Endodermal cell (in vitro differentiated cells): ENCODE results near the gene CLIP1. TPM values are rescaled to one million over a fixed set of nuclear protein-coding genes. Genes with fewer than 3 reads are reported as not detected.
"Not testable (repeated sequence)": the region's sequence is repeated elsewhere in the genome, so short reads cannot be mapped to it uniquely, and the experiment has no call there.

Experiments used
- DNase-seq: peaks from one replicate; pipeline ENCODE4 v3.0.0-alpha.2; 2017
- H3K27ac ChIP-seq: 2 replicates; pipeline ENCODE4 v1.5.1; 2013; ENCODE audit warnings: mild to moderate bottlenecking, low read depth, low read length, moderate library complexity
- H3K27me3 ChIP-seq: 2 replicates; pipeline ENCODE4 v1.6.1; 2013; ENCODE audit warnings: mild to moderate bottlenecking, low read length, moderate library complexity; ENCODE audit not compliant: insufficient read depth, control insufficient read depth, poor library complexity, severe bottlenecking
- H3K36me3 ChIP-seq: 2 replicates; pipeline ENCODE4 v1.7.0; 2013; ENCODE audit warnings: mild to moderate bottlenecking, low read length, moderate library complexity; ENCODE audit not compliant: control insufficient read depth, insufficient read depth
- H3K4me1 ChIP-seq: one replicate; pipeline ENCODE4 v1.7.0; 2013; ENCODE audit warnings: low read length; ENCODE audit not compliant: control insufficient read depth, insufficient read depth
- H3K4me3 ChIP-seq: 2 replicates; pipeline ENCODE4 v1.5.1; 2013; ENCODE audit warnings: mild to moderate bottlenecking, low read length, moderate library complexity
- H3K9ac ChIP-seq: 2 replicates; pipeline ENCODE4 v1.6.1; 2013; ENCODE audit warnings: mild to moderate bottlenecking, low read length, moderate library complexity; ENCODE audit not compliant: poor library complexity, severe bottlenecking; ENCODE audit errors: extremely low read depth
- H3K9me3 ChIP-seq: 2 replicates; pipeline ENCODE4 v1.6.1; 2013; ENCODE audit warnings: mild to moderate bottlenecking, low read length, moderate library complexity; ENCODE audit not compliant: control insufficient read depth
- H3K27ac Mint-ChIP-seq: 2 replicates; pipeline ENCODE4 v1.8.0; 2020; ENCODE audit warnings: mixed read lengths
- H3K27me3 Mint-ChIP-seq: 2 replicates; pipeline ENCODE4 v1.8.0; 2021; ENCODE audit warnings: mild to moderate bottlenecking, mixed read lengths; ENCODE audit not compliant: insufficient read depth
- H3K36me3 Mint-ChIP-seq: 2 replicates; pipeline ENCODE4 v1.8.0; 2020; ENCODE audit warnings: low read depth, mixed read lengths
- H3K4me1 Mint-ChIP-seq: 2 replicates; pipeline ENCODE4 v1.8.0; 2020; ENCODE audit warnings: mixed read lengths
- H3K4me3 Mint-ChIP-seq: 2 replicates; pipeline ENCODE4 v1.8.0; 2020; ENCODE audit warnings: mild to moderate bottlenecking, moderate library complexity, mixed read lengths
- H3K9me3 Mint-ChIP-seq: 2 replicates; pipeline ENCODE4 v1.8.0; 2020; ENCODE audit warnings: mild to moderate bottlenecking, mixed read lengths
- WGBS, 2 experiments: methylation state at CpG; one replicate each; pipeline versions ENCODE4 v1.1.5 to v1.1.7; 2013; ENCODE audit warnings: missing lambda C conversion rate in 2 of 2, mixed read lengths in 1 of 2; ENCODE audit not compliant: insufficient coverage in 1 of 2, insufficient read length in 1 of 2; 5-methylcytosine and 5-hydroxymethylcytosine counted together
- total RNA-seq, 2 donors: library from RNA; stranded (reverse); fragmentation: NEBNext Ultra II Directional in 1 of 2; extraction: Animal tissue kit (Norgen Biotek cat#: 25700) in 1 of 2; gene quantifications; 2 replicates in 1 of 2; 3 replicates in 1 of 2; pipeline ENCODE4 v1.2.1, GENCODE V29; 2021
- TF ChIP-seq, protein P1 (sequence below): fragments of 200-600 bp; sonication (generic); conservative IDR thresholded peaks from 2 replicates; pipeline ENCODE4 v1.5.0; 2021; ENCODE audit warnings: antibody characterized with exemption, mild to moderate bottlenecking

Gene CLIP1
- total RNA-seq, 2 donors from 2014 or later: 56.5 to 65.1 TPM

DNA sequence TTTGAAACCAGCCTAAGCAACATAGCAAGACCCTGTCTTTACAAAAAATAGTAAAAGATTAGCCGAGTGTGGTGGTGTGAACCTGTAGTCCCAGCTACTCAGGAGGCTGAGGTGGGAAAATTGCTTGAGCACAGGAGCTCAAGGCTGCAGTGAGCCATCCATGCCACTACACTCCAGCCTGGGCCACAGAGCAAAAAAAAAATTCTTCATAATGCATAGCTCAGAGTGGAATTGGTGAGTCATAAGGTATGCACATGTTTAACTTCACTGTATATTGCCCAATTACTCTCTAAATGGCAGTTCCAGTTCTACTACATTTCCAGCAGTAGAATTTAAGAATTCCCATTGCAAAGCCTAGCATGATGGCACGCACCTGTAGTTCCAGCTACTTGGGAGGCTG, 26.8 kb upstream of the CLIP1 start:
- WGBS, 2 experiments: 88 to 94% methylated on average over 1 to 2 of the region's 2 CpGs
- TF ChIP-seq, protein P1, sequence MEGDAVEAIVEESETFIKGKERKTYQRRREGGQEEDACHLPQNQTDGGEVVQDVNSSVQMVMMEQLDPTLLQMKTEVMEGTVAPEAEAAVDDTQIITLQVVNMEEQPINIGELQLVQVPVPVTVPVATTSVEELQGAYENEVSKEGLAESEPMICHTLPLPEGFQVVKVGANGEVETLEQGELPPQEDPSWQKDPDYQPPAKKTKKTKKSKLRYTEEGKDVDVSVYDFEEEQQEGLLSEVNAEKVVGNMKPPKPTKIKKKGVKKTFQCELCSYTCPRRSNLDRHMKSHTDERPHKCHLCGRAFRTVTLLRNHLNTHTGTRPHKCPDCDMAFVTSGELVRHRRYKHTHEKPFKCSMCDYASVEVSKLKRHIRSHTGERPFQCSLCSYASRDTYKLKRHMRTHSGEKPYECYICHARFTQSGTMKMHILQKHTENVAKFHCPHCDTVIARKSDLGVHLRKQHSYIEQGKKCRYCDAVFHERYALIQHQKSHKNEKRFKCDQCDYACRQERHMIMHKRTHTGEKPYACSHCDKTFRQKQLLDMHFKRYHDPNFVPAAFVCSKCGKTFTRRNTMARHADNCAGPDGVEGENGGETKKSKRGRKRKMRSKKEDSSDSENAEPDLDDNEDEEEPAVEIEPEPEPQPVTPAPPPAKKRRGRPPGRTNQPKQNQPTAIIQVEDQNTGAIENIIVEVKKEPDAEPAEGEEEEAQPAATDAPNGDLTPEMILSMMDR: no peak
- H3K27ac ChIP-seq: no peak overlapping the region
- DNase-seq: no peak
- H3K36me3 Mint-ChIP-seq: no peaks in the 10 kb centered on the region
- no peaks in the 10 kb centered on the region for H3K9me3 Mint-ChIP-seq
- no peak overlapping the region for H3K9ac ChIP-seq
- H3K27me3 Mint-ChIP-seq: no peaks in the 10 kb centered on the region
- H3K27me3 ChIP-seq: no peaks in the 10 kb centered on the region
- H3K4me3 ChIP-seq: no peak overlapping the region
- H3K4me3 Mint-ChIP-seq: no peak overlapping the region
- H3K4me1 ChIP-seq: no peaks in the 10 kb centered on the region
- H3K36me3 ChIP-seq: no peaks in the 10 kb centered on the region
- no peak overlapping the region for H3K27ac Mint-ChIP-seq
- H3K9me3 ChIP-seq: no peaks in the 10 kb centered on the region
- H3K4me1 Mint-ChIP-seq: peaks cover 5% of the 10 kb centered on the region

DNA sequence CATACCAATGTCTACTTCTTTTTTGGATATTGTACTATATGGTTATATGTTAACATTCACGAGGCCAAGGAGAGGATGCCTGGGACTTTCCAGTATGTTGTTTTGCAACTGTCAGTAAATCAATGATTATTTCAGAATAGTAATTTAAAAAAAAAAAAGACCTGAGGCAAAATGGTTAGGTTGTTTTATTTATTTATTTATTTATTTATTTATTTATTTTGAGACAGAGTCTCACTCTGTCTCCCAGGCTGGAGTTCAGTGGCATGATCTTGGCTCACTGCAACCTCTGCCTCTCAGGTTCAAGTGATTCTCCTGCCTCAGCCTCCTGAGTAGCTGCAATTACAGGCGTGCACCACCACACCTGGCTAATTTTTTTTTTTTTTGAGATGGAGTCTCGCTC, 25.4 kb upstream of the CLIP1 start:
- H3K36me3 ChIP-seq, H3K9me3 Mint-ChIP-seq, H3K9ac ChIP-seq, DNase-seq, H3K9me3 ChIP-seq, H3K27ac Mint-ChIP-seq, H3K4me1 Mint-ChIP-seq, H3K27me3 ChIP-seq, H3K36me3 Mint-ChIP-seq, H3K27ac ChIP-seq, H3K4me1 ChIP-seq, H3K4me3 ChIP-seq, H3K4me3 Mint-ChIP-seq, H3K27me3 Mint-ChIP-seq: not testable (repeated sequence)
- WGBS, 2 experiments: 93% methylated on average over 3 of the region's 3 CpGs; no CpG with 5 or more reads in 1 of the 2 experiments

DNA sequence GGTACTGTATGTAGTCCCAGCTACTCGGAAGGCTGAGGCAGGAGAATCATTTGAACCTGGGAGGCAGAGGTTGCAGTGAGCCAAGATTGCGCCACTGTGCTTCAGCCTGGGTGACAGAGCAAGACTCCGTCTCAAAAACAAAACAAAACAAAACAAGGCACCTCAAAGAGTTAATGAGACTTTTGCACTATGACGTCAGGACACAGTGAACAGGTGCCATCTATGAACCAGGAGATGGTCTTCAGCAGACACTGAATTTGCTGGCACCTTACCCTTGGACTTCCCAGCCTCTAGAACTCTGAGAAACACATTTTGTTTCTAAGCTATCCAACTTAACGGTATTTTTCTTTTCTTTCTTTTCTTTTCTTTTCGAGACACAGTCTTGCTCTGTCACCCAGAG, 23.9 kb upstream of the CLIP1 start:
- H3K36me3 ChIP-seq, H3K9me3 Mint-ChIP-seq, H3K9me3 ChIP-seq, H3K27me3 ChIP-seq, H3K4me1 ChIP-seq, H3K9ac ChIP-seq, H3K4me3 Mint-ChIP-seq, H3K36me3 Mint-ChIP-seq, H3K4me1 Mint-ChIP-seq, H3K4me3 ChIP-seq, DNase-seq, H3K27me3 Mint-ChIP-seq, H3K27ac ChIP-seq, H3K27ac Mint-ChIP-seq: not testable (repeated sequence)
- WGBS, 2 experiments: 82 to 83% methylated on average over 5 to 6 of the region's 6 CpGs

DNA sequence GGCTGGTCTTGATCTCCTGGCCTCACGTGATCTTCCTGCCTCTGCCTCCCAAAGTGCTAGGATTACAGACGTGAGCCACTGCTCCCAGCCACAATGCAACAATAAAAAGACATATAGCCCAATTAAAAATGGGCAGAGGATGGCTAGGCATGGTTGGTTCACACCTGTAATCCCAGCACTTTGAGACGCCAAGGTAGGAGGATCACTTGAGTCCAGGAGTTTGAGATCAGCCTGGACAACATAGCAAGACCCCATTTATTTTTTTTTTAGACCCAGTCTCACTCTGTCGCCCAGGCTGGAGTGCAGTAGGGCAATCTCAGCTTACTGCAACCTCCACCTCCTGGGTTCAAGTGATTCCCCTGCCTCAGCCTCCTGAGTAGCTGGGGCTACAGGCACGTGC, 21.6 kb upstream of the CLIP1 start:
- H3K4me3 Mint-ChIP-seq, H3K27me3 Mint-ChIP-seq, H3K9me3 ChIP-seq, DNase-seq, H3K4me3 ChIP-seq, H3K27ac ChIP-seq, H3K4me1 ChIP-seq, H3K27me3 ChIP-seq, H3K36me3 Mint-ChIP-seq, H3K27ac Mint-ChIP-seq, H3K9me3 Mint-ChIP-seq, H3K4me1 Mint-ChIP-seq, H3K9ac ChIP-seq, H3K36me3 ChIP-seq: not testable (repeated sequence)
- 90 to 97% methylated on average over 2 to 5 of the region's 5 CpGs for WGBS, 2 experiments

DNA sequence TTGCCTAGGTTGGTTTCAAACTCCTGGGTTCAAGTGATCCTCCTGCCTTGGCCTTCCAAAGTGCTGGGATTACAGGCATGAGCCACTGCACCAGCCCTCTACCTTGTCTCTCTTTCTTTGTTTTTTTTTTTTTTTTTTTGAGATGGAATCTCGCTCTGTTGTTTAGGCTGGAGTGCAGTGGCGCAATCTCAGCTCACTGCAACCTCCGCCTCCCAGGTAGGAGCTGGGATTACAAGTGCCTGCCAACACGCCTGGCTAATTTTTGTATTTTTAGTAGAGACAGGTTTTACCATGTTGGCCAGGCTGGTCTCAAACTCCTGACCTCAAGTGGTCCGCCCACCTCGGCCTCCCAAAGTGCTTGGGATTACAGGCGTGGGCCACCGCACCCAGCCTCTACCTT, 16.4 kb upstream of the CLIP1 start:
- H3K4me3 Mint-ChIP-seq, H3K4me3 ChIP-seq, H3K9me3 ChIP-seq, H3K36me3 ChIP-seq, H3K36me3 Mint-ChIP-seq, H3K9me3 Mint-ChIP-seq, H3K27ac Mint-ChIP-seq, H3K27me3 ChIP-seq, DNase-seq, H3K27me3 Mint-ChIP-seq, H3K4me1 Mint-ChIP-seq, H3K4me1 ChIP-seq, H3K9ac ChIP-seq, H3K27ac ChIP-seq: not testable (repeated sequence)
- 91 to 99% methylated on average over 7 to 8 of the region's 8 CpGs for WGBS, 2 experiments
